Measurements from ENCODE around the gene CMPK1.

DNA sequence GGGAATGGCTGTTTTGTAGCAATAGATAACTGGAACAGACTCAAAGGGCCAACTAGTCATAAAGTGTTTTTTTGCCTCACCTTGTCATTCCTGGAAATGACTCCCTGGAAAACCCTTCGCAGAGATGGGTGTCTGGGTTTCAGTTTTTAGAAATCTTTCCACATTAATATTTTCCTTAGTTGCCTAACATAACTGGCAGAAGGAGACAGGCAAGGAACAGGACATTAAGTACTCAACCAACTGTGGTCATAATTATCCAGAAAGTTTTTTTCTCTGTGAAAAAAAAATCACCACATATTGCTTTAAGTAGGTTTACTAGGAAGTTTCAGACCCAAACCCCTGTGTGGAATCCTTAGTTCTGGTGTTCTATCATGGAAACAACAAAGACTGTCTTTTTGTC is 3.4 kb upstream of the CMPK1 start:
- TF ChIP-seq CTCF (conservative IDR thresholded peaks at IDR 0.05 in 1 of 2, IDR thresholded peaks at IDR 0.05 in 1 of 2; ENCODE audit: low read depth in 1 of 2, low read length in 2 of 2) (no peak), EZH2 (IDR thresholded peaks at IDR 0.05; ENCODE audit: low read length, missing control alignments) (no peak)
